K562 (cell line): ENCODE data around the gene POU2AF2. TPM values are rescaled to one million over a fixed set of nuclear protein-coding genes. Genes with fewer than 3 reads are reported as not detected.

Source experiments
- ATAC-seq: fragments of 200-7000 bp; cut with Tn5 transposase; 3 replicates; pipeline ENCODE4 v1.9.1; 2020; ENCODE audit warnings: moderate library complexity
- BruUV-seq: library from RNA; stranded (reverse); fragments of 400-500 nt; replicated peaks from 2 replicates; lab custom pipeline; 2021; lab: Mats Ljungman, UMichigan
- CTCF ChIA-PET: fragments of 300-600 bp; formaldehyde crosslinking; extraction: SDS; loops from one replicate; lab custom pipeline; 2021; ENCODE audit warnings: low intra/inter-chr PET ratio; lab: Yijun Ruan, JAX
- POLR2A ChIA-PET: fragments of 300-600, 350-650 bp; sonication (Branson Sonifier 250); formaldehyde crosslinking; extraction: SDS; loops from one replicate; lab custom pipeline; 2021; ENCODE audit warnings: antibody characterized with exemption, inconsistent platforms; lab: Yijun Ruan, JAX
- DNase-seq, 4 experiments: peaks; one replicate each; pipeline versions ENCODE4 v3.0.0 to v3.0.0-alpha.2; 2011 to 2018; ENCODE audit warnings: low spot score in 3 of 4, mixed read lengths in 3 of 4; ENCODE audit errors: extremely low read depth in 1 of 4
- FAIRE-seq: peaks from 2 replicates; lab custom pipeline; 2011; peaks lifted over from hg19 to GRCh38; lab: Jason Lieb, UNC
- H2AFZ ChIP-seq: 2 replicates; pipeline ENCODE4 v1.6.0; 2011; ENCODE audit warnings: low read depth, low read length, control low read depth, inconsistent platforms
- H3K27ac ChIP-seq: fragments of 200-600 bp; 3 replicates; pipeline ENCODE4 v1.8.0; 2011; ENCODE audit warnings: low read depth, mild to moderate bottlenecking, control low read depth, inconsistent platforms, low read length, moderate library complexity, mixed read lengths; ENCODE audit errors: extremely low read depth
- H3K27me3 ChIP-seq, 2 experiments: fragments of 300-600 bp in 1 of 2; 2 replicates in 1 of 2; 3 replicates in 1 of 2; pipeline versions ENCODE4 v1.6.0 to v1.8.0; 2011; ENCODE audit warnings: inconsistent platforms in 2 of 2, low read length in 2 of 2, mild to moderate bottlenecking in 1 of 2, mixed read lengths in 1 of 2, moderate library complexity in 1 of 2; ENCODE audit not compliant: control insufficient read depth in 2 of 2, insufficient read depth in 2 of 2
- H3K36me3 ChIP-seq: fragments of 300-600 bp; 3 replicates; pipeline ENCODE4 v1.8.0; 2011; ENCODE audit warnings: mild to moderate bottlenecking, low read length, inconsistent platforms; ENCODE audit not compliant: control insufficient read depth, insufficient read depth
- H3K4me1 ChIP-seq, 2 experiments: fragments of 200-600 bp in 1 of 2; replicated peaks in 1 of 2; 2 replicates in 1 of 2; 3 replicates in 1 of 2; pipeline versions ENCODE4 v1.5.1 to v1.8.0; 2011; ENCODE audit warnings: inconsistent platforms in 2 of 2, low read length in 2 of 2, mild to moderate bottlenecking in 1 of 2, mixed read lengths in 1 of 2, moderate library complexity in 1 of 2; ENCODE audit not compliant: control insufficient read depth in 2 of 2, insufficient read depth in 2 of 2
- H3K4me2 ChIP-seq: 2 replicates; pipeline ENCODE4 v1.6.1; 2011; ENCODE audit warnings: low read length, control low read depth, inconsistent platforms, mixed read lengths; ENCODE audit not compliant: insufficient read depth
- H3K4me3 ChIP-seq: fragments of 200-600 bp; sonication (generic), shearing (Covaris generic); 2 replicates; pipeline ENCODE4 v1.5.1; 2016; ENCODE audit warnings: control low read depth, inconsistent platforms
- H3K79me2 ChIP-seq: fragments of 200-600 bp; 3 replicates; pipeline ENCODE4 v1.8.0; 2011; ENCODE audit warnings: low read length, inconsistent platforms; ENCODE audit not compliant: control insufficient read depth, insufficient read depth
- H3K9ac ChIP-seq, 2 experiments: 2 replicates each; pipeline versions ENCODE4 v1.6.0 to v1.6.1; 2011; ENCODE audit warnings: low read depth in 2 of 2, low read length in 2 of 2, control low read depth in 1 of 2, inconsistent platforms in 1 of 2, mild to moderate bottlenecking in 1 of 2, mixed read lengths in 1 of 2; ENCODE audit not compliant: insufficient read depth in 1 of 2
- H3K9me1 ChIP-seq: one replicate; pipeline ENCODE4 v1.6.0; 2011; ENCODE audit warnings: inconsistent platforms, mild to moderate bottlenecking, low read length, moderate library complexity; ENCODE audit not compliant: control insufficient read depth, insufficient read depth
- H3K9me3 ChIP-seq: replicated peaks from 2 replicates; pipeline ENCODE4 v1.5.1; 2011; ENCODE audit warnings: low read depth, low read length, inconsistent platforms; ENCODE audit not compliant: control insufficient read depth, insufficient read depth
- H4K20me1 ChIP-seq: replicated peaks from 2 replicates; pipeline ENCODE4 v1.6.1; 2011; ENCODE audit warnings: low read length, inconsistent platforms, mixed read lengths; ENCODE audit not compliant: control insufficient read depth, insufficient read depth
- BACH1 ChIP-seq: fragments of 200-800 bp; sonication (Bioruptor generic); IDR thresholded peaks from 2 replicates; pipeline ENCODE4 v1.6.1; 2016; ENCODE audit warnings: missing genetic modification characterization, missing compliant biosample characterization
- GTF2F1 ChIP-seq: IDR thresholded peaks from 2 replicates; pipeline ENCODE4 v1.6.1; 2011; ENCODE audit warnings: low read depth, low read length, improper control_type of control experiment
- HLTF ChIP-seq: fragments of 450-650 bp; IDR thresholded peaks from 2 replicates; pipeline ENCODE4 v1.6.1; 2016
- IRF2 ChIP-seq: sonication (generic); formaldehyde crosslinking; IDR thresholded peaks from 2 replicates; pipeline ENCODE4 v1.8.1; 2022; ENCODE audit warnings: mild to moderate bottlenecking, missing genetic modification reagents
- NCOA4 ChIP-seq: fragments of 450-650 bp; IDR thresholded peaks from 2 replicates; pipeline ENCODE4 v1.6.1; 2018; ENCODE audit warnings: mild to moderate bottlenecking; ENCODE audit not compliant: partially characterized antibody
- RNF2 ChIP-seq: sonication (generic); IDR thresholded peaks from 2 replicates; pipeline ENCODE4 v1.6.1; 2016
- TCF7 ChIP-seq: sonication (generic); IDR thresholded peaks from 2 replicates; pipeline ENCODE4 v1.6.1; 2016; ENCODE audit warnings: antibody characterized with exemption, borderline replicate concordance
- ZC3H4 ChIP-seq: sonication (generic); formaldehyde crosslinking; IDR thresholded peaks from 2 replicates; pipeline ENCODE4 v1.9.0; 2021; ENCODE audit warnings: missing genetic modification reagents, borderline replicate concordance
- ZNF232 ChIP-seq: sonication (generic); formaldehyde crosslinking; IDR thresholded peaks from 2 replicates; pipeline ENCODE4 v1.8.0; 2022; ENCODE audit warnings: mild to moderate bottlenecking, missing genetic modification reagents
- WGBS: fragments of 100-300 bp; shearing (Covaris generic); methylation state at CpG from one replicate; pipeline ENCODE4 v1.1.6; 2016; ENCODE audit warnings: low coverage, mixed read lengths; ENCODE audit not compliant: insufficient coverage; ENCODE audit errors: missing lambda C conversion rate; 5-methylcytosine and 5-hydroxymethylcytosine counted together
- in situ Hi-C: fragments of 300-500 bp; cut with MboI; formaldehyde crosslinking; loops from 4 replicates; pipeline ENCODE4 v1.15.0; 2018; ENCODE audit warnings: inconsistent platforms, mixed read lengths
- intact Hi-C: fragments of 100-400 bp; cut with micrococcal nuclease; formaldehyde crosslinking; loops from 2 replicates; pipeline ENCODE4 v1.14.2; 2022
- polyA plus RNA-seq, 8 experiments: library from polyadenylated mRNA; depleted of rRNA in 4 of 8; stranded (reverse) in 5 of 8; unstranded in 3 of 8; fragments of >200 nt; fragmentation: Nextera tagmentation in 2 of 8; fragmentation: Illumina TruSeq in 1 of 8; extraction: Ambion mirVana in 2 of 8; extraction: Trizol in 1 of 8; gene quantifications; 2 replicates each; pipeline versions ENCODE4 v1.2.1 to v1.2.3, GENCODE V29; 2011 to 2014; ENCODE audit warnings: inconsistent platforms in 1 of 8, missing spikeins in 1 of 8
- total RNA-seq, 7 experiments: library from RNA; depleted of rRNA in 6 of 7; stranded (reverse); fragments of >200 nt in 6 of 7; fragmentation: Illumina TruSeq in 2 of 7; extraction: Trizol in 2 of 7; gene quantifications; 2 replicates each; pipeline versions ENCODE4 v1.2.1 to v1.2.3, GENCODE V29; 2011 to 2021; ENCODE audit warnings: low replicate concordance in 1 of 7
- TF ChIP-seq, protein P1 (sequence below): IDR thresholded peaks from 2 replicates; pipeline ENCODE4 v1.6.1; 2012; ENCODE audit warnings: low read depth, low read length, improper control_type of control experiment, borderline replicate concordance
- TF ChIP-seq, protein P2 (sequence below): fragments of 150-350 bp; IDR thresholded peaks from 2 replicates; pipeline ENCODE4 v1.6.1; 2014; ENCODE audit warnings: low read depth, mild to moderate bottlenecking, low read length, borderline replicate concordance
- TF ChIP-seq, protein P3 (sequence below): fragments of 250-450 bp; sonication (Bioruptor Pico); IDR thresholded peaks from 2 replicates; pipeline ENCODE4 v1.4.0; 2020; ENCODE audit warnings: mild to moderate bottlenecking, moderate library complexity

POU2AF2 gene
- total and polyA plus RNA-seq, 9 of the 15 experiments (the other 6 are each of a cell fraction or from before 2014, with no cell fraction given), result not detected

DNA sequence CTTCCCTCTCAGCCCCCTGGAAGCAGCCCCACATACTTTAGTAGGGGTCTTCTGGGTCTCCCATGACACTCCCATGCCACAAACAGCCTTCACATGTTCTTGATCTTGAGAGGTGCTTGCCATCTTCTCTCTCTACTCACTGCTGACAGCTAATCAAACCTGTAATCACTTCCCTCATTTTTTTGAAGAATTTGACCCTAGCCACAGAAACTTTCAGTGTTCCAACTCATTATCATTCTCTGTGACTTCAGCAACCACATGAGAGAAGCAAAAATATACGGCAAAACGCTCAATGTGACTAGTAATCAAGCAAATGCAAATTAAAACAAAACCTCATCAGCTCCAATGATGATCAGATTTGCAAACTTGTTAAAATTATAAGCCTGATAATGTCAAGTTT, 38.3 kb upstream of the POU2AF2 start:
- no peaks in the 10 kb centered on the region for H4K20me1 ChIP-seq
- FAIRE-seq, result no peak
- no peaks in the 10 kb centered on the region for H3K79me2 ChIP-seq
- H3K4me1 ChIP-seq, result no peaks in the 10 kb centered on the region
- BruUV-seq, result no TSS peak
- no peaks in the 10 kb centered on the region for H3K36me3 ChIP-seq
- no peak overlapping the region for H2AFZ ChIP-seq
- DNase-seq, result no peak
- no peak overlapping the region for H3K4me2 ChIP-seq
- TF ChIP-seq IRF2 (CRISPR knock-in tag) (no peak), HLTF (no peak), GTF2F1 (no peak), ZNF232 (no peak), NCOA4 (no peak), ZC3H4 (CRISPR knock-in tag) (no peak), RNF2 (no peak), BACH1 (tag) (no peak), TCF7 (no peak)
- TF ChIP-seq, protein P1, sequence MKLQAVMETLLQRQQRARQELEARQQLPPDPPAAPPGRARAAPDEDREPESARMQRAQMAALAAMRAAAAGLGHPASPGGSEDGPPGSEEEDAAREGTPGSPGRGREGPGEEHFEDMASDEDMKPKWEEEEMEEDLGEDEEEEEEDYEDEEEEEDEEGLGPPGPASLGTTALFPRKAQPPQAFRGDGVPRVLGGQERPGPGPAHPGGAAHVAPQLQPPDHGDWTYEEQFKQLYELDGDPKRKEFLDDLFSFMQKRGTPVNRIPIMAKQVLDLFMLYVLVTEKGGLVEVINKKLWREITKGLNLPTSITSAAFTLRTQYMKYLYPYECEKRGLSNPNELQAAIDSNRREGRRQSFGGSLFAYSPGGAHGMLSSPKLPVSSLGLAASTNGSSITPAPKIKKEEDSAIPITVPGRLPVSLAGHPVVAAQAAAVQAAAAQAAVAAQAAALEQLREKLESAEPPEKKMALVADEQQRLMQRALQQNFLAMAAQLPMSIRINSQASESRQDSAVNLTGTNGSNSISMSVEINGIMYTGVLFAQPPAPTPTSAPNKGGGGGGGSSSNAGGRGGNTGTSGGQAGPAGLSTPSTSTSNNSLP, result no peak
- TF ChIP-seq, protein P2, sequence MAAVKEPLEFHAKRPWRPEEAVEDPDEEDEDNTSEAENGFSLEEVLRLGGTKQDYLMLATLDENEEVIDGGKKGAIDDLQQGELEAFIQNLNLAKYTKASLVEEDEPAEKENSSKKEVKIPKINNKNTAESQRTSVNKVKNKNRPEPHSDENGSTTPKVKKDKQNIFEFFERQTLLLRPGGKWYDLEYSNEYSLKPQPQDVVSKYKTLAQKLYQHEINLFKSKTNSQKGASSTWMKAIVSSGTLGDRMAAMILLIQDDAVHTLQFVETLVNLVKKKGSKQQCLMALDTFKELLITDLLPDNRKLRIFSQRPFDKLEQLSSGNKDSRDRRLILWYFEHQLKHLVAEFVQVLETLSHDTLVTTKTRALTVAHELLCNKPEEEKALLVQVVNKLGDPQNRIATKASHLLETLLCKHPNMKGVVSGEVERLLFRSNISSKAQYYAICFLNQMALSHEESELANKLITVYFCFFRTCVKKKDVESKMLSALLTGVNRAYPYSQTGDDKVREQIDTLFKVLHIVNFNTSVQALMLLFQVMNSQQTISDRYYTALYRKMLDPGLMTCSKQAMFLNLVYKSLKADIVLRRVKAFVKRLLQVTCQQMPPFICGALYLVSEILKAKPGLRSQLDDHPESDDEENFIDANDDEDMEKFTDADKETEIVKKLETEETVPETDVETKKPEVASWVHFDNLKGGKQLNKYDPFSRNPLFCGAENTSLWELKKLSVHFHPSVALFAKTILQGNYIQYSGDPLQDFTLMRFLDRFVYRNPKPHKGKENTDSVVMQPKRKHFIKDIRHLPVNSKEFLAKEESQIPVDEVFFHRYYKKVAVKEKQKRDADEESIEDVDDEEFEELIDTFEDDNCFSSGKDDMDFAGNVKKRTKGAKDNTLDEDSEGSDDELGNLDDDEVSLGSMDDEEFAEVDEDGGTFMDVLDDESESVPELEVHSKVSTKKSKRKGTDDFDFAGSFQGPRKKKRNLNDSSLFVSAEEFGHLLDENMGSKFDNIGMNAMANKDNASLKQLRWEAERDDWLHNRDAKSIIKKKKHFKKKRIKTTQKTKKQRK, result no peak
- TF ChIP-seq, protein P3, sequence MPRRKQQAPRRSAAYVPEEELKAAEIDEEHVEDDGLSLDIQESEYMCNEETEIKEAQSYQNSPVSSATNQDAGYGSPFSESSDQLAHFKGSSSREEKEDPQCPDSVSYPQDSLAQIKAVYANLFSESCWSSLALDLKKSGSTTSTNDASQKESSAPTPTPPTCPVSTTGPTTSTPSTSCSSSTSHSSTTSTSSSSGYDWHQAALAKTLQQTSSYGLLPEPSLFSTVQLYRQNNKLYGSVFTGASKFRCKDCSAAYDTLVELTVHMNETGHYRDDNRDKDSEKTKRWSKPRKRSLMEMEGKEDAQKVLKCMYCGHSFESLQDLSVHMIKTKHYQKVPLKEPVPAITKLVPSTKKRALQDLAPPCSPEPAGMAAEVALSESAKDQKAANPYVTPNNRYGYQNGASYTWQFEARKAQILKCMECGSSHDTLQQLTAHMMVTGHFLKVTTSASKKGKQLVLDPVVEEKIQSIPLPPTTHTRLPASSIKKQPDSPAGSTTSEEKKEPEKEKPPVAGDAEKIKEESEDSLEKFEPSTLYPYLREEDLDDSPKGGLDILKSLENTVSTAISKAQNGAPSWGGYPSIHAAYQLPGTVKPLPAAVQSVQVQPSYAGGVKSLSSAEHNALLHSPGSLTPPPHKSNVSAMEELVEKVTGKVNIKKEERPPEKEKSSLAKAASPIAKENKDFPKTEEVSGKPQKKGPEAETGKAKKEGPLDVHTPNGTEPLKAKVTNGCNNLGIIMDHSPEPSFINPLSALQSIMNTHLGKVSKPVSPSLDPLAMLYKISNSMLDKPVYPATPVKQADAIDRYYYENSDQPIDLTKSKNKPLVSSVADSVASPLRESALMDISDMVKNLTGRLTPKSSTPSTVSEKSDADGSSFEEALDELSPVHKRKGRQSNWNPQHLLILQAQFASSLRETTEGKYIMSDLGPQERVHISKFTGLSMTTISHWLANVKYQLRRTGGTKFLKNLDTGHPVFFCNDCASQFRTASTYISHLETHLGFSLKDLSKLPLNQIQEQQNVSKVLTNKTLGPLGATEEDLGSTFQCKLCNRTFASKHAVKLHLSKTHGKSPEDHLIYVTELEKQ (CRISPR knock-in tag), result no peak
- no peaks in the 10 kb centered on the region for H3K27me3 ChIP-seq
- no peaks in the 10 kb centered on the region for H3K9me3 ChIP-seq
- no peak for ATAC-seq
- WGBS, result 3% methylated on average over 2 of the region's 2 CpGs
- CTCF ChIA-PET, result no interaction called here
- H3K4me3 ChIP-seq, result no peak overlapping the region
- H3K27ac ChIP-seq, result no peak overlapping the region
- intact Hi-C loops (no loop called here), in situ Hi-C loops (no loop called here)
- no peak overlapping the region for H3K9ac ChIP-seq
- H3K9me1 ChIP-seq, result no peaks in the 10 kb centered on the region
- POLR2A ChIA-PET, result no interaction called here
